Tibial nerve (tissue), 3 donors: ENCODE results near the gene PCDH9.

ENCODE experiments used
- EP300 ChIP-seq, 2 donors: sonication (generic); formaldehyde crosslinking; IDR thresholded peaks; one replicate each; pipeline ENCODE4 v1.6.1; 2017; ENCODE audit warnings: antibody characterized with exemption in 2 of 2, mild to moderate bottlenecking in 1 of 2
- POLR2A ChIP-seq, 2 donors: fragments of 450-650 bp; IDR thresholded peaks; one replicate each; pipeline ENCODE4 v1.6.1; 2017; ENCODE audit warnings: antibody characterized with exemption in 2 of 2, mild to moderate bottlenecking in 2 of 2, moderate library complexity in 2 of 2

DNA sequence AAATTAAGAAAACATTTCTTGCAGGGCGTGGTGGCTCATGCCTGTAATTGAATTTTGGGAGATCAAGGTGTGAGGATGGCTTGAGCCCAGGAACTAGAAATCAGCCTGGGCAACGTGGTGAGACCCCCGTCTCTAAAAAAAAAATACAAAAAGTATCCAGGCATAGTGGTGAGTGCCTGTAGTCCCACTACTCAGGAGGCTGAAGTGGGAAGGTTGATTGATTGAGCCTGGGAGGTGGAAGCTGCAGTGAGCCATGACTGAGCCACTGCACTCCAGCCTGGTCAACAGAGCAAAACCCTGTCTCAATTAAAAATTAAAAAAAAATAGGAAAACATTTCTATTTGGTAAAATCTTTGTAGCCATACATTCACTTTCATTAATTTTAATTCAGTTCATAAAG is 526.5 kb downstream of the PCDH9 start:
- no peak for TF ChIP-seq EP300 (IDR thresholded peaks at IDR 0.05)
- no peak for TF ChIP-seq POLR2A (IDR thresholded peaks at IDR 0.05)
